ENCODE data around the gene PARD3B.

DNA sequence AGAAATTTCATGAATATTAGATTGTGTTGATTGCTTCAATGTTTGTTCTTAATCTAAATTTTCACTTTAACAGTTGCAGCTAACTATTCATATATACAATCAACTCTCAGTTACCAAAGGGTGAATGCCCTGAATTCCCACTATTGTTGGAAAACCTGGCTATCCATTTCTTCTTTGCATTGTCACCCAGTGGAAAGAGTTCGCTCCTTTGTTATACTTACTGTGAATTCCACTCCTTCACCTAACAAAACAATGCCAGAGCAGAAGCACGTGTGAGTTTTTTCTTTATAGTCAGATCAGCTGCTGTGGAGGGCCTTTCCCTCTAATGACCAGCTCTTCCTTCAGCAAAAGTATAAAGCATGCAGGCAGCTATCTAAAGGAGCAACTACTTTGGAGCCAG is 727.9 kb downstream of the PARD3B start:
- TF ChIP-seq, protein P1, sequence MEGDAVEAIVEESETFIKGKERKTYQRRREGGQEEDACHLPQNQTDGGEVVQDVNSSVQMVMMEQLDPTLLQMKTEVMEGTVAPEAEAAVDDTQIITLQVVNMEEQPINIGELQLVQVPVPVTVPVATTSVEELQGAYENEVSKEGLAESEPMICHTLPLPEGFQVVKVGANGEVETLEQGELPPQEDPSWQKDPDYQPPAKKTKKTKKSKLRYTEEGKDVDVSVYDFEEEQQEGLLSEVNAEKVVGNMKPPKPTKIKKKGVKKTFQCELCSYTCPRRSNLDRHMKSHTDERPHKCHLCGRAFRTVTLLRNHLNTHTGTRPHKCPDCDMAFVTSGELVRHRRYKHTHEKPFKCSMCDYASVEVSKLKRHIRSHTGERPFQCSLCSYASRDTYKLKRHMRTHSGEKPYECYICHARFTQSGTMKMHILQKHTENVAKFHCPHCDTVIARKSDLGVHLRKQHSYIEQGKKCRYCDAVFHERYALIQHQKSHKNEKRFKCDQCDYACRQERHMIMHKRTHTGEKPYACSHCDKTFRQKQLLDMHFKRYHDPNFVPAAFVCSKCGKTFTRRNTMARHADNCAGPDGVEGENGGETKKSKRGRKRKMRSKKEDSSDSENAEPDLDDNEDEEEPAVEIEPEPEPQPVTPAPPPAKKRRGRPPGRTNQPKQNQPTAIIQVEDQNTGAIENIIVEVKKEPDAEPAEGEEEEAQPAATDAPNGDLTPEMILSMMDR (IDR thresholded peaks at IDR 0.05): no peak
- TF ChIP-seq POLR2A (IDR thresholded peaks at IDR 0.05): no peak
